HCT116 (cell line): ENCODE results near the gene ADA. TPM values are rescaled to one million over a fixed set of nuclear protein-coding genes. Genes with fewer than 3 reads are reported as not detected.

ENCODE experiments used
- ATAC-seq: fragments of 200-7000 bp; cut with Tn5 transposase; 2 replicates; pipeline ENCODE4 v1.9.1; 2020; ENCODE audit warnings: mild to moderate bottlenecking, moderate library complexity
- BruUV-seq: library from RNA; stranded (reverse); fragments of 400-500 nt; replicated peaks from 2 replicates; lab custom pipeline; 2021; lab: Mats Ljungman, UMichigan
- CTCF ChIA-PET: fragments of 300-600 bp; sonication (Branson Sonifier 250); formaldehyde crosslinking; loops from one replicate; lab custom pipeline; 2021; ENCODE audit warnings: antibody characterized with exemption; lab: Charles Lee
- POLR2A ChIA-PET: fragments of 300-600, 350-600 bp; sonication (Branson Sonifier 250); formaldehyde crosslinking; loops from one replicate; lab custom pipeline; 2021; ENCODE audit warnings: antibody characterized with exemption; lab: Charles Lee
- RAD21 ChIA-PET, 2 experiments: fragments of 300-600 bp; sonication (Branson Sonifier 250); formaldehyde crosslinking; loops; one replicate each; lab custom pipeline; 2023; ENCODE audit warnings: low total read pairs in 2 of 2; ENCODE audit not compliant: uncharacterized antibody in 2 of 2, unreplicated experiment in 2 of 2, low non-redundant PET in 1 of 2; lab: Charles Lee
- DNase-seq: peaks from one replicate; pipeline ENCODE4 v3.0.0-alpha.2; 2010; ENCODE audit warnings: low read depth, low spot score
- H2AFZ ChIP-seq: fragments of 200-600 bp; shearing (Covaris generic), sonication (generic); 2 replicates; pipeline ENCODE4 v1.6.1; 2017; ENCODE audit warnings: low read depth, mixed run types, mixed read lengths, antibody characterized with exemption, low read length; ENCODE audit not compliant: poor library complexity, severe bottlenecking
- H3K27ac ChIP-seq: 2 replicates; pipeline ENCODE4 v1.5.1; 2012; ENCODE audit warnings: low read depth, low read length
- H3K27me3 ChIP-seq: fragments of 200-600 bp; sonication (generic); 2 replicates; pipeline ENCODE4 v1.6.1; 2016; ENCODE audit warnings: mixed run types, low read length, mixed read lengths; ENCODE audit not compliant: insufficient read depth
- H3K36me3 ChIP-seq, 2 experiments: fragments of 200-500 bp in 1 of 2; fragments of 200-600 bp in 1 of 2; sonication (Bioruptor generic) in 1 of 2; sonication (generic) in 1 of 2; 2 replicates each; pipeline versions ENCODE4 v1.5.1 to v1.6.1; 2014 to 2016; ENCODE audit warnings: low read length in 2 of 2, inconsistent platforms in 1 of 2, mixed read lengths in 1 of 2, mixed run types in 1 of 2; ENCODE audit not compliant: insufficient read depth in 2 of 2, control insufficient read depth in 1 of 2
- H3K4me1 ChIP-seq, 2 experiments: fragments of 200-600 bp in 1 of 2; sonication (generic) in 1 of 2; 2 replicates each; pipeline versions ENCODE4 v1.5.1 to v1.6.1; 2012 to 2017; ENCODE audit warnings: low read length in 2 of 2, inconsistent platforms in 1 of 2, mild to moderate bottlenecking in 1 of 2, mixed read lengths in 1 of 2, mixed run types in 1 of 2, moderate library complexity in 1 of 2; ENCODE audit not compliant: insufficient read depth in 2 of 2, control insufficient read depth in 1 of 2
- H3K4me2 ChIP-seq: fragments of 200-600 bp; sonication (generic); 2 replicates; pipeline ENCODE4 v1.6.1; 2017; ENCODE audit warnings: mixed run types, low read length, mixed read lengths
- H3K4me3 ChIP-seq, 2 experiments: fragments of 200-600 bp in 1 of 2; sonication (generic) in 1 of 2; replicated peaks in 1 of 2; 2 replicates each; pipeline ENCODE4 v1.5.1; 2011 to 2016; ENCODE audit warnings: low read length in 2 of 2, control low read depth in 1 of 2, low read depth in 1 of 2, mild to moderate bottlenecking in 1 of 2, mixed read lengths in 1 of 2, mixed run types in 1 of 2
- H3K79me2 ChIP-seq: fragments of 200-600 bp; sonication (generic); 2 replicates; pipeline ENCODE4 v1.6.1; 2017; ENCODE audit warnings: mild to moderate bottlenecking, mixed run types, low read length, moderate library complexity, mixed read lengths; ENCODE audit not compliant: insufficient read depth
- H3K9ac ChIP-seq: fragments of 200-600 bp; sonication (generic); 2 replicates; pipeline ENCODE4 v1.6.1; 2016; ENCODE audit warnings: low read length, mixed read lengths
- H3K9me2 ChIP-seq: fragments of 200-600 bp; sonication (generic), shearing (Covaris generic); 2 replicates; pipeline ENCODE4 v1.6.1; 2017; ENCODE audit warnings: mixed run types, mild to moderate bottlenecking, moderate library complexity; ENCODE audit not compliant: insufficient read depth
- H3K9me3 ChIP-seq, 2 experiments: fragments of 200-500 bp in 1 of 2; fragments of 200-600 bp in 1 of 2; sonication (Bioruptor generic) in 1 of 2; sonication (generic) in 1 of 2; 2 replicates each; pipeline ENCODE4 v1.6.1; 2014 to 2017; ENCODE audit warnings: low read length in 2 of 2, mixed read lengths in 2 of 2, inconsistent platforms in 1 of 2, low read depth in 1 of 2, mild to moderate bottlenecking in 1 of 2, mixed run types in 1 of 2, moderate library complexity in 1 of 2; ENCODE audit not compliant: control insufficient read depth in 1 of 2, insufficient read depth in 1 of 2
- H4K20me1 ChIP-seq: fragments of 200-600 bp; sonication (generic), shearing (Covaris generic); 2 replicates; pipeline ENCODE4 v1.6.1; 2017; ENCODE audit warnings: mixed run types, mild to moderate bottlenecking, moderate library complexity; ENCODE audit not compliant: insufficient read depth
- ATF3 ChIP-seq: IDR thresholded peaks from 2 replicates; pipeline ENCODE4 v1.6.1; 2012
- CBX3 ChIP-seq: IDR thresholded peaks from 2 replicates; pipeline ENCODE4 v1.6.1; 2012; ENCODE audit warnings: low read depth
- CEBPB ChIP-seq: IDR thresholded peaks from 2 replicates; pipeline ENCODE4 v1.6.1; 2012; ENCODE audit warnings: low read depth
- EZH2phosphoT487 ChIP-seq: fragments of 200-600 bp; IDR thresholded peaks from 2 replicates; pipeline ENCODE4 v1.6.1; 2018; ENCODE audit warnings: antibody characterized with exemption, borderline replicate concordance
- FOSL1 ChIP-seq: IDR thresholded peaks from 2 replicates; pipeline ENCODE4 v1.6.1; 2012; ENCODE audit warnings: low read depth
- JUND ChIP-seq: IDR thresholded peaks from 2 replicates; pipeline ENCODE4 v1.6.1; 2012
- MAX ChIP-seq: IDR thresholded peaks from 2 replicates; pipeline ENCODE4 v1.6.1; 2012
- POLR2A ChIP-seq: IDR thresholded peaks from 2 replicates; pipeline ENCODE4 v1.7.0; 2011; ENCODE audit warnings: borderline replicate concordance; ENCODE audit not compliant: insufficient read depth, insufficient read length; ENCODE audit errors: extremely low read depth
- POLR2AphosphoS5 ChIP-seq: IDR thresholded peaks from 2 replicates; pipeline ENCODE4 v1.6.1; 2011; ENCODE audit warnings: mild to moderate bottlenecking, low read depth, low read length, moderate library complexity
- RAD21 ChIP-seq: IDR thresholded peaks from 2 replicates; pipeline ENCODE4 v1.6.1; 2012; ENCODE audit warnings: low read depth, mild to moderate bottlenecking
- REST ChIP-seq: IDR thresholded peaks from 2 replicates; pipeline ENCODE4 v1.6.1; 2012; ENCODE audit warnings: low read depth
- SRF ChIP-seq: IDR thresholded peaks from 2 replicates; pipeline ENCODE4 v1.6.1; 2012; ENCODE audit warnings: low read depth
- TCF7L2 ChIP-seq: IDR thresholded peaks from 2 replicates; pipeline ENCODE4 v1.7.0; 2011; ENCODE audit warnings: borderline replicate concordance, inconsistent platforms; ENCODE audit not compliant: insufficient read depth, insufficient read length; ENCODE audit errors: extremely low read depth
- ZNF274 ChIP-seq: fragments of 200-500 bp; sonication (Bioruptor generic); IDR thresholded peaks from 2 replicates; pipeline ENCODE4 v1.6.1; 2014; ENCODE audit warnings: mild to moderate bottlenecking, low read depth, low read length, inconsistent platforms
- intact Hi-C: fragments of 100-400 bp; cut with micrococcal nuclease; formaldehyde crosslinking; loops from 2 replicates; pipeline ENCODE4 v1.10.0; 2022
- total RNA-seq: library from RNA; stranded (reverse); gene quantifications from one replicate; pipeline ENCODE4 v1.2.1, GENCODE V29; 2021; ENCODE audit not compliant: unreplicated experiment

ADA gene
- total RNA-seq, 1 experiment from 2014 or later = 25.9 TPM

- no peaks in the 10 kb centered on the region for H3K9me3 ChIP-seq
- H3K79me2 ChIP-seq = no peaks in the 10 kb centered on the region
- no TSS peak for BruUV-seq
- H3K4me3 ChIP-seq = no peak overlapping the region
- H3K9ac ChIP-seq = no peak overlapping the region
- no peaks in the 10 kb centered on the region for H4K20me1 ChIP-seq
- H3K27me3 ChIP-seq = no peaks in the 10 kb centered on the region
- DNase-seq = no peak
- no peak for ATAC-seq
- peaks cover 0 to 5% of the 10 kb centered on the region in 2 experiments; a peak in 2 of 4 replicates for H3K36me3 ChIP-seq
- intact Hi-C loops = no loop called here
- TF ChIP-seq CEBPB = no peak
- TF ChIP-seq MAX = no peak
- TF ChIP-seq POLR2A = no peak
- TF ChIP-seq RAD21 = no peak
- no peak for TF ChIP-seq ZNF274
- TF ChIP-seq CBX3 = no peak
- no peak overlapping the region for H3K4me2 ChIP-seq
- no peak overlapping the region for H3K27ac ChIP-seq
- H2AFZ ChIP-seq = no peak overlapping the region
- CTCF ChIA-PET = no interaction called here
- no peaks in the 10 kb centered on the region for H3K9me2 ChIP-seq
- peaks cover 5 to 31% of the 10 kb centered on the region in 2 experiments; a peak in 3 of 4 replicates for H3K4me1 ChIP-seq
- RAD21 ChIA-PET = no interaction called here
- POLR2A ChIA-PET = no interaction called here
These were observed 11.0 kb downstream of the ADA start for GRCh38 chr20:44640522-44640921.

GRCh38 chr20:44637522-44638372 lies 13.8 kb downstream of the ADA start:
- no peak for ATAC-seq
- POLR2A ChIA-PET = no interaction called here
- no peak for TF ChIP-seq TCF7L2
- TF ChIP-seq SRF = no peak
- no peak for TF ChIP-seq ATF3
- no peak for TF ChIP-seq REST
- TF ChIP-seq FOSL1 = no peak
- TF ChIP-seq JUND = no peak
- TF ChIP-seq CBX3 = no peak
- no peak for TF ChIP-seq EZH2phosphoT487
- no peak for TF ChIP-seq POLR2AphosphoS5
- TF ChIP-seq MAX = no peak
- no peak for TF ChIP-seq POLR2A
- no peak for TF ChIP-seq CEBPB

More at GRCh38 chr20:44637522-44638372, 13.8 kb downstream of the ADA start:
- no peak for DNase-seq
- H3K4me2 ChIP-seq = no peak overlapping the region
- H3K4me3 ChIP-seq = no peak overlapping the region
- no peaks in the 10 kb centered on the region for H3K79me2 ChIP-seq
- H3K9me2 ChIP-seq = no peaks in the 10 kb centered on the region
- H3K27ac ChIP-seq = no peak overlapping the region
- no peaks in the 10 kb centered on the region for H3K27me3 ChIP-seq
- no TSS peak for BruUV-seq
- H3K9me3 ChIP-seq = no peaks in the 10 kb centered on the region
- no peak overlapping the region for H3K9ac ChIP-seq
- no peaks in the 10 kb centered on the region for H4K20me1 ChIP-seq
- peaks cover 5 to 9% of the 10 kb centered on the region in 2 experiments; a peak in 3 of 4 replicates for H3K4me1 ChIP-seq
- no peak overlapping the region for H2AFZ ChIP-seq
- CTCF ChIA-PET = no interaction called here
- RAD21 ChIA-PET = no interaction called here
- peaks cover 0 to 5% of the 10 kb centered on the region in 2 experiments; a peak in 2 of 4 replicates for H3K36me3 ChIP-seq
- intact Hi-C loops = no loop called here
